ENCODE data around the gene KCNK17.
A peak's percentile ranks its signal among the peaks of the same experiment; 100 is the strongest.

KCNK17 gene

GRCh38 chr6:39302669-39303424 is 11.4 kb downstream of the KCNK17 start:
- no peak overlapping the region for H3K27ac Mint-ChIP-seq
- peaks cover 11% of the 10 kb centered on the region for H3K4me1 Mint-ChIP-seq
- peaks cover 50% of the 10 kb centered on the region for H3K27me3 Mint-ChIP-seq (ENCODE audit: low read depth, poor library complexity)
- peak; percentile 87 for TF ChIP-seq CTCF (IDR thresholded peaks at IDR 0.05)
- peak; percentile 92 for DNase-seq
- H3K36me3 Mint-ChIP-seq (ENCODE audit: low read depth), result no peaks in the 10 kb centered on the region
- H3K4me3 Mint-ChIP-seq, result no peak overlapping the region
- peaks cover 6% of the 10 kb centered on the region for H3K9me3 Mint-ChIP-seq

GRCh38 chr6:39302011-39302410 is 12.2 kb downstream of the KCNK17 start:
- Mint-ChIP-seq H3K27me3 (ENCODE audit: low read depth, poor library complexity) (peaks cover 49% of the 10 kb centered on the region), H3K4me1 (peaks cover 19% of the 10 kb centered on the region), H3K4me3 (no peak overlapping the region), H3K36me3 (ENCODE audit: low read depth) (no peaks in the 10 kb centered on the region), H3K9me3 (peaks cover 6% of the 10 kb centered on the region), H3K27ac (no peak overlapping the region)
- no peak for TF ChIP-seq CTCF (IDR thresholded peaks at IDR 0.05)
- DNase-seq, result no peak

- H3K9me3 Mint-ChIP-seq, result peaks cover 6% of the 10 kb centered on the region
Observed at GRCh38 chr6:39301606-39302005, 12.6 kb downstream of the KCNK17 start.

GRCh38 chr6:39300739-39301138 is 13.5 kb downstream of the KCNK17 start:
- Mint-ChIP-seq H3K27ac (no peak overlapping the region), H3K9me3 (peaks cover 6% of the 10 kb centered on the region), H3K27me3 (ENCODE audit: low read depth, poor library complexity) (peaks cover 39% of the 10 kb centered on the region), H3K4me3 (no peak overlapping the region), H3K4me1 (peaks cover 30% of the 10 kb centered on the region), H3K36me3 (ENCODE audit: low read depth) (no peaks in the 10 kb centered on the region)
- no peak for TF ChIP-seq CTCF (IDR thresholded peaks at IDR 0.05)
- DNase-seq, result no peak

More at GRCh38 chr6:39301606-39302005, 12.6 kb downstream of the KCNK17 start:
- Mint-ChIP-seq H3K4me1 (peaks cover 22% of the 10 kb centered on the region), H3K4me3 (no peak overlapping the region), H3K27me3 (ENCODE audit: low read depth, poor library complexity) (peaks cover 46% of the 10 kb centered on the region), H3K36me3 (ENCODE audit: low read depth) (no peaks in the 10 kb centered on the region), H3K27ac (no peak overlapping the region)
- TF ChIP-seq CTCF (IDR thresholded peaks at IDR 0.05), result peak; percentile 42
- DNase-seq, result peak; percentile 45

- Mint-ChIP-seq H3K4me1 (peaks cover 54% of the 10 kb centered on the region), H3K27ac (no peak overlapping the region), H3K27me3 (ENCODE audit: low read depth, poor library complexity) (peaks cover 29% of the 10 kb centered on the region), H3K4me3 (no peak overlapping the region), H3K36me3 (ENCODE audit: low read depth) (no peaks in the 10 kb centered on the region), H3K9me3 (no peaks in the 10 kb centered on the region)
- DNase-seq, result no peak
- no peak for TF ChIP-seq CTCF (IDR thresholded peaks at IDR 0.05)
Observed at GRCh38 chr6:39298061-39298460, 16.2 kb downstream of the KCNK17 start.
